HT-29 (cell line): ENCODE data around the gene LIMS1. TPM values are rescaled to one million over a fixed set of nuclear protein-coding genes. Genes with fewer than 3 reads are reported as not detected.
"Not testable (repeated sequence)": the region's sequence is repeated elsewhere in the genome, so short reads cannot be mapped to it uniquely, and the experiment has no call there.

ENCODE experiments used
- DNase-seq: peaks from one replicate; pipeline ENCODE4 v3.0.0-alpha.2; 2015; ENCODE audit warnings: low spot score
- total RNA-seq: library from RNA; depleted of rRNA; stranded (reverse); fragments of >200 nt; shearing (Covaris generic); gene quantifications from 2 replicates; pipeline ENCODE4 v1.2.3, GENCODE V29; 2014; rRNA removed

Gene LIMS1
- 28.5 and 43.1 TPM in 2 replicates for total RNA-seq

DNA sequence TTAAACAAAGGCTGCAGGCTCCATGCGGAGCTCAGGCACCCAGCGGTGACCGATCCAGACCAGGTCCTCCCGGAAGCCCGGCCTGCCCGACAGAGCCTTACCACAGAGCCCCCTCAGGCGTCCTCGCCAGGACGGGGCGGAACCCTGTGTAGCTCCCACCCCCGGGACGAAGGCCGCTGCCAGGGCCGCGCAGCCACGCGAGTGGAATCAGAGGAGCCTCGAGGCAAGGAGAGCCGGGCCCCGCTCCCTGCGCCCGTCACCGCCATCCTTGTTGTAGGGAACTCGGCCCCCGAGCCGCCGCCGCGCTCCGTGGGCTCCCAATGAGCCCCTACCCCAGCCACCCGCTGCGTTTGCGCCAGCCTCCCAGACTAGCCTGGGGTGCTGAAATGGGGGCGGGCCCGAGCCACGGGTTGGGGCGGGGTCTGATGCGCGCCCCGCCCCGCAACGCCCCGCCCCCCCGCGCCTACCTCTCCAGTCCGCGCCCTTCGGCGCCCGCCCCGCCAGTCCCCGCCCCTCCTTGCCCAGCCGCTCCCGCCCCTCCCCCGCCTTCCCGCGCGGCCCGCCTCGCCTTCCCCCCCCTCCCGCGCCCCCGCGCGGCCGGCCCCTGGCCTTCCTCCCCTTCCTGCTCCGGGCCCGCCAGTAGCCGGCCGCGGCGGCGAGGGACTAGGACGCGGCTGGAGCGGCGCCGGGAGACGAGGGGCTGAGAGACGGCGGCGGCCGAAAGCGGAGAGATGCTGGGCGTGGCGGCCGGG is at the start of gene LIMS1:
Gene LIMS1 (plus strand): TSS at position 639 of the 752 bp plus-strand sequence. CDS start 93 bp downstream, at position 732.
- DNase-seq = peak; percentile 98

GRCh38 chr2:108485253-108485652 is 49.0 kb upstream of the LIMS1 start:
- no peak for DNase-seq

GRCh38 chr2:108490506-108491122 is 43.7 kb upstream of the LIMS1 start:
- no peak for DNase-seq

GRCh38 chr2:108491848-108492247 is 42.4 kb upstream of the LIMS1 start:
- no peak for DNase-seq

DNA sequence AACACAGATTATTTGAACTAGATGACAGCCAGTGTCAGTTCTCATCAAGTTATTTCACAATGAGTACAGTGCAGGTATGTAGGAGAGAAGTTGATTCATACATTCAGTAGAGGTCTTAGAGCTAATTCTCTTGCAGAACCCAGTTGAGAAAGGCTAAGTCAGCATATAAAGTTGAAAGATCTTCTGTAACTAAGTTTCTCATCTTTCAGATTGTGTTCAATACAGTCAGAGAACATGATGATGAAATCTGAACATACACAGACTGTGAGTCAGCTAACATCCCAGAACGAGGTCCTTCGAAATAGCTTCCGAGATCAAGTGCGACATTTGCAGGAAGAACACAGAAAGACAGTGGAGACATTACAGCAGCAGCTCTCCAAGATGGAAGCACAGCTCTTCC is 41.9 kb upstream of the LIMS1 start:
- DNase-seq = no peak

DNA sequence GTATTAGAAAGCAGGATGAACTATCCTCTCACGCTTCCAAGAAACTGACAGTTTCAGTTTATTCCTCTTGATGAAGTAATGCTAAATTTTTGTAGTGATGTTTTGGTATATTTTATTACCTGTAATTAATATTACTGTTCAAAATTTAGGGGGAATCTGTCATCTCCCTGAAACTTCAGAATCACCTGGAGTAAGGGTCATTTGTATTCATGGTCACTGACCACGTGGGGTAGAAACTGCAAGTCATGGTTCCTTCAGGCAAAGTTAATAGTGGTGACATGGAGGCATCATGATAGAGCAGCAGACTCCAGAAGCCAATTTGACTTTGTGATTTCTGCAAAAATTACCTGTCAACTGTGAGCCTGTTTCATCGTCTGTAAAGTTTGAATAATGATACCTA is 38.1 kb upstream of the LIMS1 start:
- not testable (repeated sequence) for DNase-seq

- not testable (repeated sequence) for DNase-seq
Observed at GRCh38 chr2:108507620-108508019, 26.6 kb upstream of the LIMS1 start.

DNA sequence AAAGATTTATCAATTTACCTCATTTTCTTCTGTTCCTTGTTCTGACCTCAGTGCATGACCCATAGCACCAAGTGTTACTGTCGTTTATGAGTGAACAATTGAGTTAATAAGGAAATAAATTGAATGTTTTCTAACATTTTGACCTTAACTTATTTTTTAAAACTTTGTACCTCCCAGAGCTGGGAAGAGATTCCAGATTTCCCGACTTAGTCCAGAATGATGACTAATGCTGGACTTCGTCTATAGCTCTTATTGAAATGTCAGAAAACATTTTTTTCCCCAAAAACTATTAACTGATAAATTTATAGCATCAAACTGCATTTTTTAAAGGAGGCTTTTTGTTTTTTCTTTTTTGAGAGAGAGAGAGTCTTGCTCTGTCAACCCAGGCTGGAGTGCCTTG is 21.8 kb upstream of the LIMS1 start:
- not testable (repeated sequence) for DNase-seq

DNA sequence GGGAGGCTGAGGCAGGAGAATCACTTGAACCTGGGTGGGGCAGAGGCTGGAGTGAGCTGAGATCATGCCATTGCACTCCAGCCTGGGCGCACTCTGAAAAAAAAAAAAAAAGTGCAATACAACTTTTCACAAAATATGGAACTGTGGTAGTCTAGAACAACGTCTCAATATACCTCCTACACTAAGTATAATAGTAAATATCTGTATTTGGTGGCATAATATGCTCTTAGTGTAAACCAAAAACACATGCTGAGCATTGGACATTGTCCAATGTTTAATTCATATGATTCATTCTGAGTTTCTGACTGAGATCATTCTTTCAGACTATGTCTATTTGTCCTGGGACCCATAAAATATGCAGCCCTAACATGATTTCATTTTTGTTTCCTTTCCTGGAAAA is 19.8 kb upstream of the LIMS1 start:
- not testable (repeated sequence) for DNase-seq

DNA sequence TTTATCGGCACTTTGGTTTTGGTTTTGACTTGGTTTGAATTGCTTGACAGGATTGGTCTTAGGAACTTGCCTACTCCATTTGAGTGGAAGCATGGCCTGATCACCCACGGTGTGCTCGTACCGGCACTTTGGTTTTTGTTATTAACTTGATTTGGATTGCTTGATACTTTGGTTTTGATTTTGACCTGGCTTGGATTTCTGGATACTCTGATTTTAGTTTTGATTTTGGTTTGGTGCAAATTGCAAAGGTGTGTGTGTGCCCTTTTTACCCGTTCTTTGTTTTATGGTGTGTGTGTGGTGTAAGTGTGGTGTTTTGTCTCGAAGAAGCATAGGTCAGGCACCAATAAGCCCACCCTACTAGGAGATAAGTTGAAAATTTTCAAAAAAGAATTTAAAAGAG is 9.6 kb upstream of the LIMS1 start:
- not testable (repeated sequence) for DNase-seq

GRCh38 chr2:108525258-108525657 is 9.0 kb upstream of the LIMS1 start:
- not testable (repeated sequence) for DNase-seq

DNA sequence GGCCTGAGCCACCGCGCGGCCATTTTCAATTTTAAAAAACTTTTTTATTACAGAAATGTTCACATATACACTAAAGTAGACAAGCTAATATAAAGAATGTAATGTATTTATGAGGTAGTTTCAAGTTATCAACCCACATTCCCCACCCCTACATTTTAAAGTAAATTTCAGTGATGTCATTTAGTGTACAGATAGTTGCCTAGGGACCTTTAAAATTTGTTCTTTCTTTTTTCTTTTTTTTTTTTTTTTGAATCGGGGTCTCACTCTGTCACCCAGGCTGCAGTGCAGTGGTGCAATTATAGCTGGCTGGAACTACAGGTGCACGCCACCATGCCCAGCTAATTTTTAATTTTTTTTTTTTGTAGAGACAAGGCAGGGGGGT is 2.6 kb upstream of the LIMS1 start:
- DNase-seq = no peak

- DNase-seq = peak; percentile 82
Observed at GRCh38 chr2:108534584-108535356, 500 bp downstream of the LIMS1 start.

DNA sequence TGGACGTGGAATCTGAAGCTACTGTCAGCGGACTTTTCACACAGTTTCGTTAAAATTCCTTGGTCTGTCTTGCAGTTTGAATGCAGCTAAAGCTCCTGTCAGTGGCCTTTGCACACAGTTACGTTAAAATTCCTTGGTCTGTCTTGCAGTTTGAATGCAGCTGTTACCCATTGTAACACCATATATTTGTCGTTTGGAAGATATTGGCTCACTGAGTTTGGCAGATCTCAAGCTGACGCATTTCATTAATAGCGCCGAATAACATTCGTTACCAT is 1.0 kb downstream of the LIMS1 start:
- DNase-seq = no peak

- DNase-seq = no peak
Observed at GRCh38 chr2:108536133-108536780, 2.0 kb downstream of the LIMS1 start.

DNA sequence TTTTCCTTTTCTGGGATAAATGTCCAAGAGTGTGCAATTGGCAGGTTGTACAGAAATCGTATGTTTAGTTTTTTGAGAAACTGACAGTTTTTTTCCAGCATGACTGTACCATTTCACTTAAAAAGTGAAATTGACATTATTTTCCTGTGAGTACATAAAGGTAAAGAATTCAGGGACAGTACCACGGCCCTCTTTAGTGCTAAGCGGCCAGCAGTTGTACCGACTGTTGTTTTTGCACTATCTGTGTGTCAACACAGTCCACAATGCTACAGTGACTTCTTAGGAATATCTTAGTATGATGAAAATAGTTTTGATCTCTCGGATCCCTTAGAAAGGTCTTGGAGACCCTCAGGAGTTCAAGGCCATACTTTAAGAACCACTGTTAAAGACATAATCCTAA is 2.6 kb downstream of the LIMS1 start:
- no peak for DNase-seq

- peak; percentile 59 for DNase-seq
Observed at GRCh38 chr2:108538000-108538625, 3.8 kb downstream of the LIMS1 start.

DNA sequence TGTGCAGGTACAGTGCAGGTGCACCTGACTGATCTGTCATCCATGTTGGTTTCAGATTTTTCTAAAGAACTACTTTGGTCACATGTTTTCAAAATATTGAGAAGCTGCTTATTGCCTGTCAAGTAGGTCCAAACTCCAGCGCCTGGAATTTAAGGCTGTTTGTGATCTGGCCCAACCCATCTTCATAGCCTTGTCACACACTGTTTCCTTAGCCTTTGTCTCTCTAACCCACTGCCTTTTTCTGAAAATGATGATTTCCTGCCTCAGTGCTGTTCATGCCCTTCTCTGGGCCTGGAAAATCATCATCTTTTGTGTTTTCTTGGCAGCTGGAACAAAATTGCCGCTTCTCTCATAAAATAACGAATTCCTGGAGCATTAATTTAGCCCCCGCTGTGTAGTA is 7.2 kb downstream of the LIMS1 start:
- no peak for DNase-seq

DNA sequence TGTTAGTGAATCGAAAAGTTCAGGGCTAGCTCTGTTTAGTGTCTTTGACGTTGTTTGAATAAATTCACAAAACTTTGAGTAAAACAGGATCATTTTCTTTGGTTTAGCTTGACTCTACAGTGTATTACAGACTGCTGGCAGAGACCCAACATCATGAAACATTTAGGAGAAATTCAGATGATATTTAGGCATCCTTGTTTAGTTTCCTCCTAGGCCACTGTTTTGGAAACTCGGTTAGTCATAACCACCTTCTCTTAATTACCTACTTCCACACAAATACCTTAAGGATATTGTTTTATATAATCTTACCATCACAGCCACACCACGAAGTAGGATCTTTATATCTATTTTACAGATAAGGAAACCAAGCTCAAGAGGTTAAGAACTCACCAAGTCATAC is 7.8 kb downstream of the LIMS1 start:
- DNase-seq = no peak

DNA sequence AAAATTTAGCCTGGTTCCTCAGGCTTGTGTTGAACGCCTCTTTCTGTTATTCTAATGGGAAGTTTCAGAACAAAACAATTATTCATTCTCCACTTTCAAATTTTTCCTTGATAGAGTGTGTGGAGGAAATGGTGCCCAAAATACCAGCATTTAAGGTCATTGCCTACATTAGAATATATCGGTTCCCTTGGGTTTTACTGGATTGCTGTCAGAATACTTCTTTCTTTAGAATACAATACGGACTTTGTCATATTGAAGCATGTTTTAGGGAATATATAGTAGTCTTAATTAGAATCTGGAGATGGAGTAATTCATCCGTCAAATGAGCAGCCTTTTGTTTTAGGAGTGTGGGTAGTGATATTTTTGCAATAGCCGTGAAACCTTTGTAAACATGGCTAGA is 13.3 kb downstream of the LIMS1 start:
- no peak for DNase-seq

DNA sequence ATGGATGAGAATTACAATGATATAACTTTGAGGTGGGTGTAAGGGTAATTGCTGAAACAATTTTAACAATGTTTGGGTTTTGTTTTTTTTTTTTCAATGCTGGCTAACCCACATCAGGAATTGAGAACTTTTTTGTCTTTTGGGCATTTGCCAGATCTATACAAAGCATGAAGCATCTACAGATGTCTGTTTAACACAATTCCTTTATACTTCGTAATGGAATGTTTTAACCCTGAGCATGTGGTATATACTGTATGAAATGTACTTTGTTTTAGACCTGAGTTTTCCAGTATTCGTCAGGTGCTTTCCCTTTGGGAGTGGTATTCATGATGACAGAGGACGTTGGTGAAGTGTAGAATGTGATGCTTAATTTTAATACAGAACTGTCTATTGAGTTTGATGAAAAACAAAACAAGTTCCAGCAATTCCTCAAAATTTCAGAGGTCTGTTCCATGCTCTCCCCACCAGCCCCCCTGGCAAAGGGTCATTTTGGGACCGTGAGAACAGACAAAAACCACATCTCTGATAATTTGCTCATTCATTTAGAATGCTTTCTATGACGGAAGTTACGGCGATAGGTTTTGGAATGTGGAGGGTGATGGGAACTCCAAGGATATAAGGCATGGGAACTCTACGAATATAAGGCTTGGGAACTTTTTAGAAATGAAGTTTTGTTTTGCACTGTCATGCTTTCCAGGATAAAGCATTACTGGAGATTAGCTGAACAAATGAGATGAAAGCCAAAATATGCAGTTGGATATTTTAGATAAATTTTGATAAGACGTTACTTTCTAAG is 14.1 kb downstream of the LIMS1 start:
- no peak for DNase-seq
